G401.6 (cell line): ENCODE results near the gene DLGAP5.

ENCODE experiments used
- FAIRE-seq: peaks from 2 replicates; lab custom pipeline; 2012; peaks lifted over from hg19 to GRCh38; lab: Jason Lieb, UNC

Gene DLGAP5, protein sequence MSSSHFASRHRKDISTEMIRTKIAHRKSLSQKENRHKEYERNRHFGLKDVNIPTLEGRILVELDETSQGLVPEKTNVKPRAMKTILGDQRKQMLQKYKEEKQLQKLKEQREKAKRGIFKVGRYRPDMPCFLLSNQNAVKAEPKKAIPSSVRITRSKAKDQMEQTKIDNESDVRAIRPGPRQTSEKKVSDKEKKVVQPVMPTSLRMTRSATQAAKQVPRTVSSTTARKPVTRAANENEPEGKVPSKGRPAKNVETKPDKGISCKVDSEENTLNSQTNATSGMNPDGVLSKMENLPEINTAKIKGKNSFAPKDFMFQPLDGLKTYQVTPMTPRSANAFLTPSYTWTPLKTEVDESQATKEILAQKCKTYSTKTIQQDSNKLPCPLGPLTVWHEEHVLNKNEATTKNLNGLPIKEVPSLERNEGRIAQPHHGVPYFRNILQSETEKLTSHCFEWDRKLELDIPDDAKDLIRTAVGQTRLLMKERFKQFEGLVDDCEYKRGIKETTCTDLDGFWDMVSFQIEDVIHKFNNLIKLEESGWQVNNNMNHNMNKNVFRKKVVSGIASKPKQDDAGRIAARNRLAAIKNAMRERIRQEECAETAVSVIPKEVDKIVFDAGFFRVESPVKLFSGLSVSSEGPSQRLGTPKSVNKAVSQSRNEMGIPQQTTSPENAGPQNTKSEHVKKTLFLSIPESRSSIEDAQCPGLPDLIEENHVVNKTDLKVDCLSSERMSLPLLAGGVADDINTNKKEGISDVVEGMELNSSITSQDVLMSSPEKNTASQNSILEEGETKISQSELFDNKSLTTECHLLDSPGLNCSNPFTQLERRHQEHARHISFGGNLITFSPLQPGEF

DNA sequence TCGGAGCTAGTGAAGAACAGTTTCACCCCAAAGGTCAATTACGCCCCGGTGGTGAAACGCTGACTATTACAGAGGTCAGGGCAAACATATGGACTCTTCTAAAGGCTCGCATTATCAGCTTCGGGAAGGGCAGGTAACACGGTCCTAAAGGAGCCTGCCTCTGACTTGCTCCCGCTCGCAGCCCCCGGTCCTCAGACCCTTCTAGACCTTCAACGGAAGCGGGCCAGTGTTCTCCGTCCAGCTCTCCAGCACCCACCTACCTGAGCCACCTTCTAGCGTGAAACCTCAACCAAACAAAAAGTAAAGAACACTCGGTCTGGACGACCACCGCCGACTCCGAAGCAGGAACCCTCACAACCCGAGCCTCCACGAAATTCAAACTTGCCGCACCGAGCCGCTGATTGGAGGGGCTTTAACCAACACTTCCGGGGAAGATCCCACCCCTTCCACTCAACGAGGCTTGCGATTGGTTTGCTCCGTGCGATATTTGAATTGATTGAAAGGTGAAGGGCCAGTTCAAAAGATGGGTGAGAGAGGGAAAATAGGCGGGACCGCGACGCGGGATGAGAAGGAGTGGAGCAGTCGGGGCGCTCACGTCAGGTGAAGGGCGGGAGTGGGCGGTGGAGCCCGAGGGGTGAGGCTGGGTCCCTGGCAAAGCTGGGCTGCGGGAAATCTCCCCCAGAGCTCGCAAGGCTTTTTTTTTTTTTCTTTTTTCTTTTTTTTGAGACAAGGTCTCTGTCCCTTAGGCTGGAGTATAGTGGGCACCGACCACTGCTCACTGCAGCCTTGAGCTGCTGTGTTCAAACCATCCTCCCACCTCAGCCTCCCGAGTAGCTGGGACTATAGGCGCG, at the start of gene DLGAP5:
DLGAP5 (minus strand) TSS at position 383 of the 851 bp plus-strand sequence. CDS start 2,406 bp downstream, outside the sequence.
- FAIRE-seq = peak; percentile 98

DNA sequence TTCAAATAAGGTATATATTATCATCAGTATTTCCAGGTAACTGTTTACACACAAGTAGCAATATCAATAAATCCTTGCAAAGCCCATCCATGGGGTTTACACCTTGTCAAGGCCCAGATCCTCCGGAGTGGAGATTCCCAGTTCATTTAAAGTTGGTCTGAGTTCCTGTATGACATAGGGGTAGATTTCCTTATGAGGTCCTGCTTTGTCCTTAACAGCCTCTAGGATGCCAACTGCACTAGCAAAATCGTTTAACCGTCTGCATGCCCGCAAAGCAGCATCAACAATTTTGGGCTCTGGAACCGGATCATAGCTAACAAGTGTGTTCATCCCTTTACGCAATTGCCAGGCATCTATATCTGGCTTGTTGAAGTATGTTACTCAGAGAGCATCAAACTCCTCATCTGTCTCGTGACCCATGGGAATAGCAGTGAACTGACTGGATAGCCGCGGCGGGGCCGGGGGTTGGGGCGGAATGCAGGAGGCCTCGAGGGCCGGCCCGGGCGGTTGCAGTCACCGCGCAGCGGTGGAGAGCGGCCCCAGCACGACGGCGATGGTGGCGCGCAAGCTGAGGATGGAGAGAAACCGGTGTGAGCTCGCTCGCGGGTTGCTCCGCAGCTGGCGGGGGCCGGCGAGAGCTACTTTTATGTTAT, 49.3 kb upstream of the DLGAP5 start:
- FAIRE-seq = no peak

DNA sequence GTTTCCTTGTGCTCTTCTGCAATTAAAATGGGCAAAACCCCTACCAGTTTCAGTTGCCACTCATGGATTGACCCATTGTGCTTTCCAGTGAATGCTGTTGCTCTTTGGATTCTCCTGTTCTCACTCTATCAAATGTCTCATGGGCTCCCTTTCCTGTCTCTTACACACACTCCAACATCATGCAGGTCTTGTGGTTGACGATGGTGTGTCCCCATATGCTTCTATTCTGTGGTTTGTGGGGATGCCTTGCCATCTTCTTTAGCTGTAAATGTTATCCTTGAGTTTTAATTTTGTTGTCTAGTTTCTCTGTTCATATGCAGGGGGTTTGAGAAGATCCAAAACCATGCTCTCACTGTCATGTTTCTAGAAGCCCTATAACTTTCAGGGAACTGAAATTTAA, 47.9 kb upstream of the DLGAP5 start:
- no peak for FAIRE-seq

DNA sequence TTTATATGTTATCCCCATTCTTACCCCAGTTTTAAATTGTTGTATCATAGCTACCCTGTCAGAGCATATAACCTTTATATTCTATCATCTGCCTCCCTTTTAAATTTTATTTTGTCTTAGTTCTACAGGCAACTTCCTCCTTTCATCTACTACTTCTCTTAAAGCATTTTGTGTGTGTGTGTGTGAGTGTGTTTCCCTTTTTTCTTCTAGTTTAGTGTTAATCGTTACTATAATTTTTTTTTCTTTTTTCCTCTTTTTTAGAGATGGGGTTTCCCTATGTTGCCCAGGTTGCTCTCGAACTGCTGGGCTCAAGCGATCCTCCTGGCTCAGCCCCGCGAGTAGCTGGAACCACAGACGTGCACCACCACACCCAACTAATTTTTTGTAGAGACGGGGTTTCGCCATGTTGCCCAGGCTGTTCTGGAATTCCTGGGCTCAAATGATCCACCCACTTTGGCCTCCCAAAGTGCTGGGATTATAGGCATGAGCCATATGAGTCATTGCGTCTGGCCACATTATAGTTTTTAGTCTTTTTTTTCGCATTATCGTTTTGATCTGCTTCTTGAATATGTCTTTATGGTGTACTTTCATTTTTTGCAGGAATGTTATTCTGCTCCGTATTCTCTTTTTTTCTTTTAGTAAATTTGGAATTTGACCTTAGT, 46.8 kb upstream of the DLGAP5 start:
- FAIRE-seq = no peak

DNA sequence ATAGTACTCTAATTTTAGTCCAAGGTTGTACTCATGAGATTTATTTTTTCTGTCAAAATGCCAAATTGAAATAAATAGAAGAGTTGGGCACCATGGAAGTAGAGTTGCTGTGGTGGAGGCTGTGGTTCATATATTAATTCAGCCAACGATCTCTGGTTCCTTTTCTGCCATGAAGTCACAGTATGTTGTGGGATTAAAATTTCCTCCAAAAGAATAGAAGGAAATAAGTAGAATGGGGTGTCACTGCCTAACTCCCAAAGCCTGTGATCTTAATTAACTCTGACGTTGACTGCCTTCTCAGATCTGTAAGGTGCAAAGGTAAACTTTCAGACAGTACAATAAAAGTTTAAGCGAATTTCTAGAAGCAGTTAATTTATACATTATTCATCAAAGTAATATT, 42.2 kb upstream of the DLGAP5 start:
- no peak for FAIRE-seq

DNA sequence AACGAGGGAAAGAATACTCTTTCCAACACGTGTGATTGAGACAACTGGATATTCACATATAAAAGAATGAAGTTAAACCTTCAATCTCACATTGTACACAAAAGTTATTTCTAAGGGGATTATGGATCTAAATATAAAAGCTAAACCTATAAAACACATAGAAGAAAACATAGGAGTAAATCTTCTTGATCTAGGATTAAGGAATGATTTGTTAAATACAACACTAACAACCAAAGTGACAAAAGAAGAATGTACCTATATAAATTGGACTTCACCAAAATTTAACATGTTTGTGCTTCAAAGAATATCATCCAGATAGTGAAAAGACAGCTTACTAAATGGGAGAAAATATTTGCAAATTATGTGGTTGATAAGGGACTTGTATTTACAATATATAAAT, 36.9 kb upstream of the DLGAP5 start:
- no peak for FAIRE-seq

DNA sequence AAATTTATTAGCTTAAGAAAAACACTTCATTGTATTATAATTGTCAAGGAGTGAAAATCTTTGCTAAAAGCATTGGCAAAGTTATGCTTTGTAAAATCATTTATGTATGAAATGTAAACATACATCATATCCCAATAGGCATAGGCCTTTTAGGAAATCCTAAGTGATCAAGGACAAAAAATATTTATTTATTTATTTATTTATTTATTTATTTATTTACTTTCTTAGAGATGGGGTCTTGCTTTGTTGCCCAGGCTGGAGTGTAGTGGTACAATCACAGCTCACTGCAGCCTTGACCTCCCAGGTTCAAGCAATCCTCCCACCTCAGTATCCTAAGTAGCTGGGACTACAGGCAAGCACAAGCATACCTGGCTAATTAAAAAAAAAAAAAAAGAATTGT, 32.0 kb upstream of the DLGAP5 start:
- FAIRE-seq = peak; percentile 8

DNA sequence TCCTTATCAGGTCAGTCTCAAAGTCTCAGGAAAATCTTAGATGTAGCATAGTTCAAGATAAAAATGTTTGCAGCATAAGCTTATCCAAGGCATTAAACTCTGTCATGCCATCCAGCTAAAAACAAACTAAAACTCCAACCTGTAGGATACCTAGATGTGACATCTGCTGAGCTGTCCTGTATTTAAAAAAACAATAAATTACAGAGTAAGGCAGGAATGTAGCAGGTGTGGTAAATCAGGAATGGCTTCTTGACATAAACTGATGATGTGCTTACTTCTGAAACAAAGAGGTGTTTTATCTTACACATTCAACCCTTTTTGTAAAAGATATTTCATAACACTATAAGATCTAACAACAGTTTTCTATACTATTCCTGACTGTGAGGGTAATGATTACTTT, 30.6 kb upstream of the DLGAP5 start:
- FAIRE-seq = no peak

DNA sequence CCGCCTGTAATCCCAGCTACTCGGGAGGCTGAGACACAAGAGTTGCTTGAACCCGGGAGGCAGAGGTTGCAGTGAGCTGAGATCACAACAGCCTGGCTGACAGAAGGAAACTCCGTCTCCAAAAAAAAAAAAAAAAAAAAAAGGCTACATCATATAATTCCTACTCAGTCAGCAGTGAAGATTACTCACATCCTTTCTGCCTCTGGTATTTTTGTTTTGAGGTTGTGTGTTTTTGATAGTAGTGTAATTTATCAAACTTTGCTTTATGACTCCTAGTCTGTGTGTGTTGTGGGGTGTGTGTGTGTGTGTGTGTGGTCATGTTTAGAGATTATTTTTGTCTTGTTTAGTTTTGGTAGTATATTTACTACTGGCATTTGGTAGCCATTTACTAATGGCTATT, 29.8 kb upstream of the DLGAP5 start:
- no peak for FAIRE-seq

DNA sequence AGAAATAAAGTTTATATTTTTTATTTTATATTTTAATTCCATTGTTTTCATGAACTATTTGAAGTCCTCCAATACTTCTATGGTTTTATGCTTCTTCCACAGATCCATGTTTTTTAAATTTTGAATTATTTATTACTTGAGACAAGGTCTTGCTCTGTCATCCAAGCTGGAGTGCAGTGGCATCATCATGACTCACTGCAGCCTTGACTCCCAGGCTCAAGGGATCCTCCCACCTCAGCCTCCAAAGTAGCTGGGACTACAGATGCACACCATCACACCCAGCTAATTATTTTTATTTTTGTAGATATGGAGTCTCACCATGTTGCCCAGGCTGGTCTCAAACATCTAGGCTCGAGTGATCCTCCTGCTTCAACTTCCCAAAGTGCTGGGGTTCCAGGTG, 28.8 kb upstream of the DLGAP5 start:
- no peak for FAIRE-seq

DNA sequence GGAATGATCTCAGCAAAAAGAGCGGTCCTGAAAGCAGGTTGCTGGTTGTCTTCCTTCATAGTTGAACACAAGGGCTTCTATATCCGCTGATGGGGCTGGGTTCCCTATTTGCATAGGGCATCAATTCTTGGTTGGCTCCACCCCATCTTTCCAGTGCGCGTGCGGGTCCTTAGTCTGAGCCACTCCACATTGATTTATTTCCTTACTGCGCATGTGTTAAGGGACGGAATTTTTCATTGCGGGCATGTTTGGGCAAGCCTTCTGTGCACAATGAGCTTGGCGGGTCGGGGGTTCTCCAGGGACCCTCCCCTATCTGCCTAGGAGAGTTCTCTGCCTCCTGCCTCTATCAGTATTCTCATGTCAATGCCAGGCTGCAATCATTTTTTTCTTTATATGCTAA, 21.2 kb upstream of the DLGAP5 start:
- no peak for FAIRE-seq

DNA sequence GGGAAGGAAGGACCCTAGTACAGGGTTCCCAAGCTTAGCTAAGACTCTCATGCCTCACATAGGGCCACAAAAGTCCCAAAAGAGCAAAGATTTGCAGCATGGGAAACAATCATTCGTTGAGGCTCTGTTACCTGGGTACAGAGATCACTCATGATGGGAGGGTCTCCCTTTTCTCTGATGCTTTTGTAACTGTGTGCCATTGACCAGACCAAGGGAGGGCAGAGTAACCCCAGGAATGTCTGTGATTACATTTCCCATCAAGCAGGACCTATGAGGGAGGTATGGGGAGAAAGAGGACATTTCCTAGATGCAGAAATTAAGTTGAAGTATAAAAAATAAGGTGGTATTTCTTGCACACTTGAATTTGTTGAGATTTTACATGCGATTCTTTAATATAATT, 16.4 kb upstream of the DLGAP5 start:
- no peak for FAIRE-seq

DNA sequence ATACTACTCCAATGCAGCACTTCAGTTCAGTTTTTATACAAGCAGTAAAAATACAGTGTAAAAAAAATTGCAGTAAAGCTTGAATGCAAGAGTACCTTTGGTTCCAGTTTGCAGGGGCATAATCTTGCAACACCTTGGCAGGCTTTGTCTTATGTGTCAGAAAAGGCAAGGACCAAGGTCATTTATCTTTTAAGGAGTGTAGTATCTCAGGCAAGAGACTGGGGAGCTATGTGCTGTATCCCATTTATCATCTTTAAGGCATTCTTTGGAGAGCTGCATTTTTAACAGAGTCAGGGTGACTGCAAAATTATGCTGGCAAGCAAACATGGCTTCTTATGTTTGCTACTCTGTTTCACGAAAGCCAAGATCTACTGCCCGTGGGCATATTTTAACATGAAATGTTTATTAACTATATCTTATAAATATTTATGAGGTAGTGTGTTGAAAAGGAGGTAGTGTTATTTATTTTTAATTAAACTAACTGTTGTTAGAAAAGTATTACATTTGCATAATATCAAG, 14.8 kb upstream of the DLGAP5 start:
- peak; percentile 66 for FAIRE-seq

DNA sequence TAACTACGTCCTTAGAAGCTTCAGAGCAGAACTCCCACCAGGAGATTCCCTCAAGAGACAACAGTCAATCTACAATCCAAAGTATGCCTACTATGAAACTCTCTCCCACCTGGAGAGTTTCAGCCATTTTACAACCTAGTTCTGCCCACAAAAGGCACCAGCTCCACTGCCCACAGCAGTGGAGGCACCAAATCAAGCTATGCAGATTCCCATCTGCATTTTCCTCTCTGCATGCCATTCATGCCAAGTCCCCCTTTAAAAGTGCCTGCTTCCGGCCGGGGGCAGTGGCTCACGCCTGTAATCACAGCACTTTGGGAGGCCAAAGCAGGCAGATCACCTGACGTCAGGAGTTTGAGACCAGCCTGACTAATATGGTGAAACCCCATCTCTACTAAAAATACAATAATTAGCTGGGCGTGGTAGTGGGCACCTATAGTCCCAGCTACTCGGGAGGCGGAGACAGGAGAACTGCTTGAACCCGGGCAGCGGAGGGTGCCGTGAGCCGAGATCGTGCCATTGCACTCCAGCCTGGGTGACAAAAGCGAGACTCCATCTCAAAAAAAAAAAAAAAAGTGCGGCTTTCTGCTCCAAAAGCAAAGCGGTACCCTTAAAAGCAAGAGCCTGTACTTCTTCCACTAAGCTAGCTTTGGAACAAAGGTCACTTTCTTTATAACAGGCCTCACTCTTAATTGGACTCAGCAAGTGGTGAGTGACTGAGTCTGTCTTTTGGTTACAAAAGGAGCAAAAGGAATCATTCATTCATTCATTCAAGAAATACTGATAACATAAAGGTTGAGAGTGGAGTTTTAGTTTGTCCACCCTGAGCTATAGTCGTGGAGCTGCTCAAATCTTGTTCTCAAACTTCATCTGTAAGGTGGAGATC, 10.1 kb upstream of the DLGAP5 start:
- no peak for FAIRE-seq

DNA sequence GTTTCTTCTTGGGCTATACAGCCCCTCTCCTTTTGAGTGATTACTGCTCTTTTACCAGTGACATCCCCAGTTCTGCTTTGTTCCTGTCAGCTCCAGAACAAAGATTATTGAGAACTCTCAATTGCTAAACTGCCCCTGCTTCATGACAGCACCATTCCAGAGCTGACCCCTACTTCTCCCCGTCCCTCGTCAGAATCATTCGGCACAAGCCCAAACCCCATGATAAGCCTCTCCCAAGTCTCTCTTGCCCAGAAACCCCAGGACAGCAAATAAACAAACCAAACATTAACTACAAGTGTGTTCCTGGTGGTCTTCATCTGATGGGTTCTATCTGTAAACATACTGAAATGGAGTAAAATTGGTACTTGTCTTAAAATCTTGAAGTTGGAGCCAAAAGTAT, 9.3 kb upstream of the DLGAP5 start:
- FAIRE-seq = no peak

DNA sequence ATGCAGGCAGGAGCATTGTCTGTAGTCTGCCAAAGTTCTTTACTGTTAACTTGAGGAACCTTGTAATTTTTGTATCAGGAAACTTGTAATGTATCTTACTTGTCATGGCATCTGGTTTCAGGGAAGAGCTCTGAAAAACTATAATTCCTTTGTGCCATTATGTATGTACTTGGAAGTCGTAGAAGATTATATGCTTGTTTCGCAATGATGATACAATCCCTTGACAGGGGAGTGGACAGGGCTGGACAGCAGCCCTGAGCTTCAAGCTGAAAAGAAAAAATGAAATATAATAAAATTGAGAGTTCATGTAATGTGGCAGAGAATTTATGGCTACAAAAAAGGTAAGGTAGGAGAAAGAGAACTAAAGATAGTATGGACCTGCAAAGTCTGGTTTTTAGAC, 7.4 kb upstream of the DLGAP5 start:
- no peak for FAIRE-seq

DNA sequence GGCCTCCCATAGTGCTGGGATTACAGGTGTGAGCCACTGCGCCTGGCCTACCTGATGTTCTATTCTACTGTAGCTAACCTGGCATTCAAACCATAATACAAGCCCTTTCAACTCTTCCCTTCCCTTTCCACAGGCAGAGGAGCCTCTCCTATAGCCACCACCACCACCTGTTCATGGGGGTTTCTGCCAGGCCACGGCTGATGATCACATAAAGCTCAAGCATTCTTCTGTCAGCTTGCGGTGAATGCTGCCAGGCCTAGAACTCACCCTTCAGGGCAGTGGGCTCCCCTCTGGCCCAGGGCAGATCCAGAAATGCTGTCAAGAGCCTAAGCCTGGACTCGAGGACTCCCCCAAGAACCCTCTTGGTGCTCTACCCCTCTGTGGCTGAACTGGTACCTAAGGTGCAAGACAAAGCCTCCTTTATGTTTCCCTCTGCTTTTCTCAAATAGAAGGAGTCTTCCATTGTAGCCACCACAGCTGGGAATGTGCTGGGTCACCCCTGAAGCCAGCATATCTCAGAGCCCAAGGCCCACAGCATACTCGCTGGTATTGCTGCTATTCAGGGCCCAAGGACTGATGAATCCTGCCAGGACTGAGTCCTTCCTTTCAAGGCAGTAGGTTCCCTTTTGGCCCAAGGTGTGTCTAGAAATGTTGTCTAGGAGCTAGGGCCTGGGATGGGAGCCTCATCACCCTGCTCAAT, 3.4 kb upstream of the DLGAP5 start:
- FAIRE-seq = no peak

DNA sequence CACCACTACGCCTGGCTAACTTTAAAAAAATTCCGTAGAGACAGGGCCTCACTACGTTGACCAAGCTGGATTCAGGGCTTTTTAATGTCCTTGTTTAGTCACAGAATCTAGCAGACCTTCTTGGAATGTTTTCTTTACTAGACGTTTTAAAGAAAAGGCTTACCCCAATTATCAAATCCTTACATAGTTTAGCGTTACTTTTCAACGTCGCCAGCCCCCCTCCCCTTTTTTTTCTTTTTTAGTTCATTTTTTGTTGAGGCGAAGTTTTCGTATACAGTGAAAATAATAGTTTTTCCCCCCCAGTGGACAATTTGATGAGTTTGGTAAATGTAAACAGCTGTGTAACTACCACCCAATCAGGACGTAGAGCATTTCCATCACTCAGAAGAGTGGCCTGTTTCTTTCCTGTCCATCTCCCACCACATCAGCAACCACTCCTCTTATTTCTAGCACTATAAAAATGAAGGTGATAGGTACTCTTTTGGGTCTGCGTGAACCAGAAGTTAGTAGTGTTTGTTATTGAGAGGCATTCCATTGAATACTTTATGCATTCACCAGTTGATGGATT, 753 bp upstream of the DLGAP5 start:
- FAIRE-seq = no peak

DNA sequence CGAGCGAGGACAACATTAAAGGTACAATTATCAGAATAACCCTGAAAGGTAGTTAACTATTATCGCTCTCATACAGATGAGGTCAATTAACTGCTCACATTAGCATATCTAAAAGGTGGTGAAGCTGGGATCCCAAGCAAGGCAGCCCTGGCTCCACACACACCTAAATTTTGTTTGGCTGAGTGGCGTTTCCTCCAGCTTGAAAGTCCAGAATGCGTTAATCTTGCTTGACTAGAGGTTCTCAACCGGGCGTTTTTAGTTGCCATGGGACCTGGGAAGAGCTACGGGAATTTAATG, 531 bp downstream of the DLGAP5 start:
- FAIRE-seq = no peak
